Esophagus squamous epithelium (tissue), 4 donors: ENCODE data around the gene KRT10.

ENCODE experiments used
- POLR2A ChIP-seq, 4 donors: fragments of 450-650 bp; IDR thresholded peaks; one replicate each; pipeline ENCODE4 v1.6.1; 2017; ENCODE audit warnings: antibody characterized with exemption in 4 of 4, mild to moderate bottlenecking in 4 of 4, moderate library complexity in 3 of 4
- TF ChIP-seq, protein P1 (sequence below), 6 experiments: fragments of 450-650 bp in 4 of 6; fragments of 200-600 bp in 2 of 6; sonication (generic) in 2 of 6; IDR thresholded peaks; one replicate each; pipeline ENCODE4 v1.5.1; 2016 to 2019; ENCODE audit warnings: antibody characterized with exemption in 6 of 6, mild to moderate bottlenecking in 4 of 6, moderate library complexity in 4 of 6

DNA sequence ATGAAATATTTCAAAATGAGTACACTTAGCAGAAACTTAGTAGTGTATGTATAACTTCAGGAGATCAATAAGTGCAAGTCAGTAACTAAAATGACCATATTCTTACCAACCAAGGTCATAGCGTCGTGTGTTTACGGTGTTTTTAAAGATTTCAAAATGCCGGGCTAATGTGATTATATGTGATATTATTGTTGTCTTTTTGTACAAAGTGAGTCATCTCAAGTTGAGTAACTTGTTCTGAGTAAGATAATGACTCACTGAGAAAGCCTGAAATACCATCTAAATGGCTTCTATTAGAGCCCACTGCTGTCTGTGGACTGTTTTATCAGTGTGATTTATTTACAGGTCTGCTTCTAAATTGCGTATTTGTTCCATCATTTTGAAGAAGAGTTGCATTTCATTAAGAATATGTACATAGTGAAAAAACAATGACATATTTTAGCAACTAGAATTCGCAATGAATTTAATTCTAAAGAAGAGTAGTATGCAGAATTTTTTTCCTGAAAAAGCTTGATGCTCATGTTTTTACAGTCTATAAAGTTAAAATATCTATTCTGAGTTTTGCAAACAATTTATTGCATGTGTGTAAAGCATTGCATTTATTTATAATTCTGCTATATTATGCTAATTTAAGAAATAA is 31.9 kb upstream of the KRT10 start:
- TF ChIP-seq, protein P1, sequence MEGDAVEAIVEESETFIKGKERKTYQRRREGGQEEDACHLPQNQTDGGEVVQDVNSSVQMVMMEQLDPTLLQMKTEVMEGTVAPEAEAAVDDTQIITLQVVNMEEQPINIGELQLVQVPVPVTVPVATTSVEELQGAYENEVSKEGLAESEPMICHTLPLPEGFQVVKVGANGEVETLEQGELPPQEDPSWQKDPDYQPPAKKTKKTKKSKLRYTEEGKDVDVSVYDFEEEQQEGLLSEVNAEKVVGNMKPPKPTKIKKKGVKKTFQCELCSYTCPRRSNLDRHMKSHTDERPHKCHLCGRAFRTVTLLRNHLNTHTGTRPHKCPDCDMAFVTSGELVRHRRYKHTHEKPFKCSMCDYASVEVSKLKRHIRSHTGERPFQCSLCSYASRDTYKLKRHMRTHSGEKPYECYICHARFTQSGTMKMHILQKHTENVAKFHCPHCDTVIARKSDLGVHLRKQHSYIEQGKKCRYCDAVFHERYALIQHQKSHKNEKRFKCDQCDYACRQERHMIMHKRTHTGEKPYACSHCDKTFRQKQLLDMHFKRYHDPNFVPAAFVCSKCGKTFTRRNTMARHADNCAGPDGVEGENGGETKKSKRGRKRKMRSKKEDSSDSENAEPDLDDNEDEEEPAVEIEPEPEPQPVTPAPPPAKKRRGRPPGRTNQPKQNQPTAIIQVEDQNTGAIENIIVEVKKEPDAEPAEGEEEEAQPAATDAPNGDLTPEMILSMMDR (IDR thresholded peaks at IDR 0.05): no peak
- no peak for TF ChIP-seq POLR2A (IDR thresholded peaks at IDR 0.05)
